NCI-H446 (cell line): ENCODE measurements around the gene PHF1.
A peak's percentile ranks its signal among the peaks of the same experiment; 100 is the strongest.
"Not testable (repeated sequence)": the region's sequence is repeated elsewhere in the genome, so short reads cannot be mapped to it uniquely, and the experiment has no call there.

ENCODE experiments used
- DNase-seq, 2 experiments: peaks; one replicate each; lab custom pipeline; 2025; lab: John Stamatoyannopoulos, UW

PHF1 gene

GRCh38 chr6:33391922-33392594 is 18.8 kb upstream of the PHF1 start:
- no peak for DNase-seq

- no peak for DNase-seq
Measured at GRCh38 chr6:33392595-33392948, 18.2 kb upstream of the PHF1 start.

- no peak for DNase-seq
Measured at GRCh38 chr6:33392979-33393378, 17.8 kb upstream of the PHF1 start.

GRCh38 chr6:33397541-33397940 is 13.3 kb upstream of the PHF1 start:
- DNase-seq, result no peak

- not testable (repeated sequence) for DNase-seq
Measured at GRCh38 chr6:33398601-33399000, 12.2 kb upstream of the PHF1 start.

- DNase-seq, result not testable (repeated sequence)
Measured at GRCh38 chr6:33399881-33400280, 10.9 kb upstream of the PHF1 start.

- no peak for DNase-seq
Measured at GRCh38 chr6:33404884-33405283, 5.9 kb upstream of the PHF1 start.

GRCh38 chr6:33405386-33405940 is 5.4 kb upstream of the PHF1 start:
- DNase-seq, result no peak

GRCh38 chr6:33406126-33406525 is 4.7 kb upstream of the PHF1 start:
- DNase-seq, result no peak

GRCh38 chr6:33407132-33407718 is 3.6 kb upstream of the PHF1 start:
- no peak for DNase-seq

GRCh38 chr6:33410050-33410710 is 634 bp upstream of the PHF1 start:
- DNase-seq, result peak; percentile 97 to 99

GRCh38 chr6:33411632-33412005 is 805 bp downstream of the PHF1 start:
- DNase-seq, result no peak

GRCh38 chr6:33412140-33413009 is 1.6 kb downstream of the PHF1 start:
- DNase-seq, result no peak

GRCh38 chr6:33413241-33414120 is 2.7 kb downstream of the PHF1 start:
- DNase-seq, result no peak

- DNase-seq, result no peak
Measured at GRCh38 chr6:33414592-33415271, 3.9 kb downstream of the PHF1 start.

- DNase-seq, result no peak
Measured at GRCh38 chr6:33415831-33416230, 5.0 kb downstream of the PHF1 start.

GRCh38 chr6:33416386-33417127 is 5.7 kb downstream of the PHF1 start:
- DNase-seq, result no peak

GRCh38 chr6:33417128-33417902 is 6.5 kb downstream of the PHF1 start:
- DNase-seq, result no peak
